ENCODE results near the gene LEP.
A peak's percentile ranks its signal among the peaks of the same experiment; 100 is the strongest.

LEP gene

GRCh38 chr7:128254470-128254869, 13.4 kb downstream of the LEP start:
- peaks cover 3% of the 10 kb centered on the region for H3K9me3 Mint-ChIP-seq
- peaks cover 13% of the 10 kb centered on the region for H3K4me1 Mint-ChIP-seq
- H3K27ac Mint-ChIP-seq, result no peak overlapping the region
- TF ChIP-seq CTCF (IDR thresholded peaks at IDR 0.05; ENCODE audit: unreplicated experiment in 3 of 3), result no peak
- peaks cover 6% of the 10 kb centered on the region for H3K27me3 Mint-ChIP-seq (ENCODE audit: low read depth)
- no peak overlapping the region for H3K4me3 Mint-ChIP-seq
- no peaks in the 10 kb centered on the region for H3K36me3 Mint-ChIP-seq (ENCODE audit: low read depth)

GRCh38 chr7:128255271-128255670, 14.2 kb downstream of the LEP start:
- no peak overlapping the region for H3K4me3 Mint-ChIP-seq
- TF ChIP-seq CTCF (IDR thresholded peaks at IDR 0.05; ENCODE audit: unreplicated experiment in 3 of 3), result no peak
- H3K27me3 Mint-ChIP-seq (ENCODE audit: low read depth), result peaks cover 6% of the 10 kb centered on the region
- peaks cover 3% of the 10 kb centered on the region for H3K9me3 Mint-ChIP-seq
- no peaks in the 10 kb centered on the region for H3K36me3 Mint-ChIP-seq (ENCODE audit: low read depth)
- no peak overlapping the region for H3K27ac Mint-ChIP-seq
- peaks cover 21% of the 10 kb centered on the region for H3K4me1 Mint-ChIP-seq

- peaks cover 28% of the 10 kb centered on the region for H3K4me1 Mint-ChIP-seq
- H3K36me3 Mint-ChIP-seq (ENCODE audit: low read depth), result no peaks in the 10 kb centered on the region
- peak overlapping the region in 1 of 3 experiments; percentile 70 for H3K27ac Mint-ChIP-seq
- TF ChIP-seq CTCF (IDR thresholded peaks at IDR 0.05; ENCODE audit: unreplicated experiment in 3 of 3), result no peak
- peaks cover 3% of the 10 kb centered on the region for H3K9me3 Mint-ChIP-seq
- no peak overlapping the region for H3K4me3 Mint-ChIP-seq
- no peaks in the 10 kb centered on the region for H3K27me3 Mint-ChIP-seq (ENCODE audit: low read depth)
These were observed 16.4 kb downstream of the LEP start for GRCh38 chr7:128257458-128257857.

GRCh38 chr7:128259131-128260061, 18.3 kb downstream of the LEP start:
- Mint-ChIP-seq H3K9me3 (peaks cover 3% of the 10 kb centered on the region), H3K27me3 (ENCODE audit: low read depth) (no peaks in the 10 kb centered on the region), H3K4me1 (peaks cover 40% of the 10 kb centered on the region), H3K36me3 (ENCODE audit: low read depth) (no peaks in the 10 kb centered on the region), H3K4me3 (peak overlapping the region in 1 of 3 experiments; percentile 1), H3K27ac (peak overlapping the region; percentile 42 to 75 (median 52))
- no peak for TF ChIP-seq CTCF (IDR thresholded peaks at IDR 0.05; ENCODE audit: unreplicated experiment in 3 of 3)

GRCh38 chr7:128260069-128260795, 19.2 kb downstream of the LEP start:
- TF ChIP-seq CTCF (IDR thresholded peaks at IDR 0.05; ENCODE audit: unreplicated experiment in 3 of 3), result no peak
- peaks cover 3% of the 10 kb centered on the region for H3K9me3 Mint-ChIP-seq
- H3K27ac Mint-ChIP-seq, result peak overlapping the region; percentile 42 to 75 (median 64)
- H3K4me1 Mint-ChIP-seq, result peaks cover 40% of the 10 kb centered on the region
- no peaks in the 10 kb centered on the region for H3K36me3 Mint-ChIP-seq (ENCODE audit: low read depth)
- no peak overlapping the region for H3K4me3 Mint-ChIP-seq
- H3K27me3 Mint-ChIP-seq (ENCODE audit: low read depth), result peaks cover 3% of the 10 kb centered on the region
